ENCODE measurements around the gene GBX1. TPM values are rescaled to one million over a fixed set of nuclear protein-coding genes. Genes with fewer than 3 reads are reported as not detected.

GBX1 gene
- total RNA-seq, 1 experiment from 2014 or later: not detected

GRCh38 chr7:151126491-151127137, 40.9 kb downstream of the GBX1 start:
- H4K20me1 ChIP-seq (ENCODE audit: insufficient read depth, low read depth, low read length): peaks cover 11% of the 10 kb centered on the region; the same call in 1 of the 2 replicates
- no peak overlapping the region for H2AFZ ChIP-seq (ENCODE audit: low read length)
- peak; percentile 47 for DNase-seq
- no peak overlapping the region for H3K27ac ChIP-seq (ENCODE audit: low read length)
- H3K9ac ChIP-seq (ENCODE audit: low read length): no peak overlapping the region
- no peaks in the 10 kb centered on the region for H3K79me2 ChIP-seq (ENCODE audit: low read length)
- H3K9me2 ChIP-seq (replicated peaks; ENCODE audit: insufficient read depth, low read length): no peaks in the 10 kb centered on the region
- H3K9me3 ChIP-seq (ENCODE audit: low read length): no peaks in the 10 kb centered on the region
- no peak overlapping the region for H3K4me3 ChIP-seq (ENCODE audit: low read length)
- H3K4me2 ChIP-seq (ENCODE audit: low read depth, low read length, poor library complexity, severe bottlenecking): no peak overlapping the region
- no peaks in the 10 kb centered on the region for H3K4me1 ChIP-seq (ENCODE audit: low read length)
- H3K27me3 ChIP-seq (ENCODE audit: low read length): no peaks in the 10 kb centered on the region
- H3K36me3 ChIP-seq (ENCODE audit: insufficient read depth, low read length): no peaks in the 10 kb centered on the region

DNA sequence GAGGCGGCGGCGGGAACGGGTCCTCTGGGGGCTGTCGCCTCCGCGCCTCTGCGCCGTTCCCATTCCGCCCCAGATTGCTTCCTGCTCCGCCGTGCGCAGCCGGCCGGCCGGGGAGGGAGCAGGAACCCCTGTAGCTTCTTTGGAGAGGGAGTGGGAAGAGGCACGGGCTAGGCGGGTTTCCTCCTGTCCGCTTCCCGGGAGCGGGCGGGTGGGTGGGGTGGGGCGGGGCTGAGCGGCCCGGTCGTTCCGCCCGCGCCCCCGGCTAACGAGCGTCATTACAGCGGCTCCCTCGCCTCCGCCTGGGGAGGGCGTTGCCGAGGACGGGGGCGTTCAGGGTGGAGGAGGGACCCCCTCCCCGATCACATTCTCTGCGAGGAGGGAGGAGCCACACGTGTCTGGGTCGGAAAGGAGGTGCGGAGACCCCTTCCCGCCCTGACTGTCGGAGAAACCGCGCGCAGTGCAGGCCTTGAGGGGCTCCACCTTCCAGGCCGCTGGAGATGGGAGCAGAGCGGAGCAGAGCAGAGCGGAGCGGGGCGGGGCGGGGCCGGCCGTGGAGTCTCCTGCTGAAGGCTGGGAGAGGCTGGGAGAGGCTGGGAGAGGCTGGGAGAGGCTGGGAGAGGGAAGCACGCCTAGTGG, 41.5 kb downstream of the GBX1 start:
- H3K36me3 ChIP-seq (ENCODE audit: insufficient read depth, low read length): no peaks in the 10 kb centered on the region
- no peak for DNase-seq

GRCh38 chr7:151125470-151125845, 42.0 kb downstream of the GBX1 start:
- H3K9me3 ChIP-seq (ENCODE audit: low read length): no peaks in the 10 kb centered on the region
- no peak overlapping the region for H3K9ac ChIP-seq (ENCODE audit: low read length)
- peaks cover 11% of the 10 kb centered on the region; the same call in 1 of the 2 replicates for H4K20me1 ChIP-seq (ENCODE audit: insufficient read depth, low read depth, low read length)
- H3K27me3 ChIP-seq (ENCODE audit: low read length): no peaks in the 10 kb centered on the region
- no peak for DNase-seq
- H3K79me2 ChIP-seq (ENCODE audit: low read length): no peaks in the 10 kb centered on the region
- no peak overlapping the region for H3K4me3 ChIP-seq (ENCODE audit: low read length)
- no peaks in the 10 kb centered on the region for H3K4me1 ChIP-seq (ENCODE audit: low read length)
- H3K4me2 ChIP-seq (ENCODE audit: low read depth, low read length, poor library complexity, severe bottlenecking): no peak overlapping the region
- no peak overlapping the region for H2AFZ ChIP-seq (ENCODE audit: low read length)
- H3K36me3 ChIP-seq (ENCODE audit: insufficient read depth, low read length): no peaks in the 10 kb centered on the region
- H3K9me2 ChIP-seq (replicated peaks; ENCODE audit: insufficient read depth, low read length): no peaks in the 10 kb centered on the region
- no peak overlapping the region for H3K27ac ChIP-seq (ENCODE audit: low read length)

More for the DNA sequence above, 41.5 kb downstream of the GBX1 start:
- Histone ChIP-seq H3K4me2 (ENCODE audit: low read depth, low read length, poor library complexity, severe bottlenecking) (no peak overlapping the region), H3K9me2 (replicated peaks; ENCODE audit: insufficient read depth, low read length) (no peaks in the 10 kb centered on the region), H2AFZ (ENCODE audit: low read length) (no peak overlapping the region), H3K4me1 (ENCODE audit: low read length) (no peaks in the 10 kb centered on the region), H3K27me3 (ENCODE audit: low read length) (no peaks in the 10 kb centered on the region), H3K27ac (ENCODE audit: low read length) (no peak overlapping the region), H3K9ac (ENCODE audit: low read length) (no peak overlapping the region), H3K4me3 (ENCODE audit: low read length) (no peak overlapping the region), H3K9me3 (ENCODE audit: low read length) (no peaks in the 10 kb centered on the region), H3K79me2 (ENCODE audit: low read length) (no peaks in the 10 kb centered on the region), H4K20me1 (ENCODE audit: insufficient read depth, low read depth, low read length) (peaks cover 11% of the 10 kb centered on the region; the same call in 1 of the 2 replicates)

GRCh38 chr7:151124899-151125399, 42.5 kb downstream of the GBX1 start:
- Histone ChIP-seq H4K20me1 (ENCODE audit: insufficient read depth, low read depth, low read length) (peaks cover 11% of the 10 kb centered on the region; the same call in 1 of the 2 replicates), H3K9me3 (ENCODE audit: low read length) (no peaks in the 10 kb centered on the region), H3K36me3 (ENCODE audit: insufficient read depth, low read length) (no peaks in the 10 kb centered on the region), H2AFZ (ENCODE audit: low read length) (no peak overlapping the region), H3K9ac (ENCODE audit: low read length) (no peak overlapping the region), H3K27ac (ENCODE audit: low read length) (no peak overlapping the region), H3K4me3 (ENCODE audit: low read length) (no peak overlapping the region), H3K79me2 (ENCODE audit: low read length) (no peaks in the 10 kb centered on the region), H3K4me1 (ENCODE audit: low read length) (no peaks in the 10 kb centered on the region), H3K27me3 (ENCODE audit: low read length) (no peaks in the 10 kb centered on the region), H3K4me2 (ENCODE audit: low read depth, low read length, poor library complexity, severe bottlenecking) (no peak overlapping the region), H3K9me2 (replicated peaks; ENCODE audit: insufficient read depth, low read length) (no peaks in the 10 kb centered on the region)
- no peak for DNase-seq

DNA sequence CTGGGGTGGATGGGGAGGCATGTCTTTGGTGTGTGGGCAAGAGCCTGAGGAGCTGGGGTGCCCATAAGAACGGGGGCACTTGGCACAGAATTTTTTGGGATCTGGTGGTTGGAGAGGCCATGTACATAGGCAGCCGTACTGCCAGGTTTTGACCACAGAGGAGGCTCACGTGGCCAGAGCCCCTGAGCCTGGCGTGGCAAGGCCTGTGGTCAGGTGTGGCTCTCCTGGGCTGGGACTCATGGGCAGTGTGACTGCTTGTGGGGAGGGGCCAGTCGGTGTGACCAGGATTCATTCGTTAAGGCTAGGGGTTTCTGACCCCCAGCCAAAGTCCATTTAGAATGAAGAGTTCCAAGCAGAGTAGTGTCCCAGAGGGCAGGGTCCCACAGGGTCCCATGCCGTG, 43.0 kb downstream of the GBX1 start:
- no peaks in the 10 kb centered on the region for H3K4me1 ChIP-seq (ENCODE audit: low read length)
- no peak overlapping the region for H3K4me3 ChIP-seq (ENCODE audit: low read length)
- H3K27me3 ChIP-seq (ENCODE audit: low read length): no peaks in the 10 kb centered on the region
- DNase-seq: no peak
- H3K27ac ChIP-seq (ENCODE audit: low read length): no peak overlapping the region
- no peaks in the 10 kb centered on the region for H3K36me3 ChIP-seq (ENCODE audit: insufficient read depth, low read length)
- H3K9ac ChIP-seq (ENCODE audit: low read length): no peak overlapping the region
- peaks cover 11% of the 10 kb centered on the region; the same call in 1 of the 2 replicates for H4K20me1 ChIP-seq (ENCODE audit: insufficient read depth, low read depth, low read length)
- H3K4me2 ChIP-seq (ENCODE audit: low read depth, low read length, poor library complexity, severe bottlenecking): no peak overlapping the region
- no peaks in the 10 kb centered on the region for H3K9me2 ChIP-seq (replicated peaks; ENCODE audit: insufficient read depth, low read length)
- no peaks in the 10 kb centered on the region for H3K9me3 ChIP-seq (ENCODE audit: low read length)
- no peak overlapping the region for H2AFZ ChIP-seq (ENCODE audit: low read length)
- no peaks in the 10 kb centered on the region for H3K79me2 ChIP-seq (ENCODE audit: low read length)

- H3K27ac ChIP-seq (ENCODE audit: low read length): no peak overlapping the region
- no peaks in the 10 kb centered on the region for H3K27me3 ChIP-seq (ENCODE audit: low read length)
- H3K9me3 ChIP-seq (ENCODE audit: low read length): no peaks in the 10 kb centered on the region
- H3K36me3 ChIP-seq (ENCODE audit: insufficient read depth, low read length): no peaks in the 10 kb centered on the region
- H3K9ac ChIP-seq (ENCODE audit: low read length): no peak overlapping the region
- H3K4me2 ChIP-seq (ENCODE audit: low read depth, low read length, poor library complexity, severe bottlenecking): no peak overlapping the region
- no peaks in the 10 kb centered on the region for H3K4me1 ChIP-seq (ENCODE audit: low read length)
- H3K4me3 ChIP-seq (ENCODE audit: low read length): no peak overlapping the region
- H3K9me2 ChIP-seq (replicated peaks; ENCODE audit: insufficient read depth, low read length): no peaks in the 10 kb centered on the region
- no peak overlapping the region for H2AFZ ChIP-seq (ENCODE audit: low read length)
- no peaks in the 10 kb centered on the region for H3K79me2 ChIP-seq (ENCODE audit: low read length)
- peak; percentile 90 for DNase-seq
- peaks cover 11% of the 10 kb centered on the region; the same call in 1 of the 2 replicates for H4K20me1 ChIP-seq (ENCODE audit: insufficient read depth, low read depth, low read length)
Observed at GRCh38 chr7:151123822-151124464, 43.6 kb downstream of the GBX1 start.

GRCh38 chr7:151123158-151123821, 44.2 kb downstream of the GBX1 start:
- Histone ChIP-seq H3K36me3 (ENCODE audit: insufficient read depth, low read length) (no peaks in the 10 kb centered on the region), H3K4me2 (ENCODE audit: low read depth, low read length, poor library complexity, severe bottlenecking) (no peak overlapping the region), H3K9me2 (replicated peaks; ENCODE audit: insufficient read depth, low read length) (no peaks in the 10 kb centered on the region), H3K4me1 (ENCODE audit: low read length) (no peaks in the 10 kb centered on the region), H4K20me1 (ENCODE audit: insufficient read depth, low read depth, low read length) (peaks cover 11% of the 10 kb centered on the region; the same call in 1 of the 2 replicates), H3K9ac (ENCODE audit: low read length) (no peak overlapping the region), H2AFZ (ENCODE audit: low read length) (no peak overlapping the region), H3K9me3 (ENCODE audit: low read length) (no peaks in the 10 kb centered on the region), H3K27ac (ENCODE audit: low read length) (no peak overlapping the region), H3K79me2 (ENCODE audit: low read length) (no peaks in the 10 kb centered on the region), H3K4me3 (ENCODE audit: low read length) (no peak overlapping the region), H3K27me3 (ENCODE audit: low read length) (no peaks in the 10 kb centered on the region)
- DNase-seq: no peak

GRCh38 chr7:151122796-151123157, 44.7 kb downstream of the GBX1 start:
- H3K9me3 ChIP-seq (ENCODE audit: low read length): no peaks in the 10 kb centered on the region
- no peaks in the 10 kb centered on the region for H3K27me3 ChIP-seq (ENCODE audit: low read length)
- no peaks in the 10 kb centered on the region for H3K79me2 ChIP-seq (ENCODE audit: low read length)
- H2AFZ ChIP-seq (ENCODE audit: low read length): no peak overlapping the region
- peaks cover 11% of the 10 kb centered on the region; the same call in 1 of the 2 replicates for H4K20me1 ChIP-seq (ENCODE audit: insufficient read depth, low read depth, low read length)
- no peaks in the 10 kb centered on the region for H3K36me3 ChIP-seq (ENCODE audit: insufficient read depth, low read length)
- no peak overlapping the region for H3K4me2 ChIP-seq (ENCODE audit: low read depth, low read length, poor library complexity, severe bottlenecking)
- H3K4me3 ChIP-seq (ENCODE audit: low read length): no peak overlapping the region
- H3K9ac ChIP-seq (ENCODE audit: low read length): no peak overlapping the region
- no peaks in the 10 kb centered on the region for H3K4me1 ChIP-seq (ENCODE audit: low read length)
- no peak overlapping the region for H3K27ac ChIP-seq (ENCODE audit: low read length)
- no peak for DNase-seq
- no peaks in the 10 kb centered on the region for H3K9me2 ChIP-seq (replicated peaks; ENCODE audit: insufficient read depth, low read length)

All from Karpas-422 (cell line).